Lower lobe of right lung (tissue), 2 donors: ENCODE measurements around the gene ATP12A. TPM values are rescaled to one million over a fixed set of nuclear protein-coding genes. Genes with fewer than 3 reads are reported as not detected.

Experiments used
- ATAC-seq, 2 donors: fragments of 200-7000 bp; cut with Tn5 transposase; one replicate each; pipeline ENCODE4 v1.9.1; 2020 to 2022; ENCODE audit warnings: mild to moderate bottlenecking in 2 of 2, moderate library complexity in 2 of 2
- DNase-seq: peaks from one replicate; pipeline ENCODE4 v3.0.0-alpha.2; 2020
- H3K27ac ChIP-seq: fragments of 200-600 bp; one replicate; pipeline ENCODE4 v1.8.0; 2022
- H3K27me3 ChIP-seq: fragments of 200-600 bp; one replicate; pipeline ENCODE4 v1.8.0; 2022; ENCODE audit warnings: low read depth
- H3K36me3 ChIP-seq: fragments of 200-600 bp; one replicate; pipeline ENCODE4 v1.8.0; 2022; ENCODE audit warnings: mild to moderate bottlenecking
- H3K4me1 ChIP-seq: fragments of 200-600 bp; one replicate; pipeline ENCODE4 v1.8.0; 2022
- H3K4me3 ChIP-seq: fragments of 200-600 bp; one replicate; pipeline ENCODE4 v1.8.0; 2022; ENCODE audit warnings: mild to moderate bottlenecking
- H3K9me3 ChIP-seq: fragments of 200-600 bp; one replicate; pipeline ENCODE4 v1.8.0; 2022
- CTCF ChIP-seq: fragments of 200-600 bp; IDR thresholded peaks from one replicate; pipeline ENCODE4 v1.8.0; 2022; ENCODE audit warnings: antibody characterized with exemption, mild to moderate bottlenecking
- intact Hi-C: fragments of 100-400 bp; cut with DNase I; formaldehyde crosslinking; loops from one replicate; pipeline ENCODE4 v1.11.0; 2022
- total RNA-seq: library from RNA; stranded (reverse); fragmentation: NEBNext Ultra II Directional; extraction: Animal tissue kit (Norgen Biotek cat#: 25700); gene quantifications from one replicate; pipeline ENCODE4 v1.2.1, GENCODE V29; 2021
- donor health status: DM: no; HTN: yes; CAD: no; lungs with severe emphysema.

The ATP12A gene
- total RNA-seq, 1 donor from 2014 or later, result 1.3 TPM

- no peak for TF ChIP-seq CTCF
- H3K27me3 ChIP-seq, result no peaks in the 10 kb centered on the region
- no peaks in the 10 kb centered on the region for H3K9me3 ChIP-seq
- intact Hi-C loops, result no loop called here
- H3K36me3 ChIP-seq, result no peaks in the 10 kb centered on the region
- no peak overlapping the region for H3K4me3 ChIP-seq
- DNase-seq, result no peak
- peak; percentile 65 for ATAC-seq
- peaks cover 16% of the 10 kb centered on the region for H3K4me1 ChIP-seq
- no peak overlapping the region for H3K27ac ChIP-seq
Measured at GRCh38 chr13:24670174-24670573, 10.0 kb upstream of the ATP12A start.

- Histone ChIP-seq H3K4me3 (no peak overlapping the region), H3K27ac (no peak overlapping the region), H3K4me1 (peaks cover 16% of the 10 kb centered on the region), H3K36me3 (no peaks in the 10 kb centered on the region), H3K27me3 (no peaks in the 10 kb centered on the region), H3K9me3 (no peaks in the 10 kb centered on the region)
- ATAC-seq (peak; percentile 15 to 23), DNase-seq (no peak)
- no peak for TF ChIP-seq CTCF
- intact Hi-C loops, result no loop called here
Measured at GRCh38 chr13:24670961-24671381, 9.2 kb upstream of the ATP12A start.

GRCh38 chr13:24671386-24672113, 8.7 kb upstream of the ATP12A start:
- H3K4me3 ChIP-seq, result no peak overlapping the region
- no peak for DNase-seq

GRCh38 chr13:24672141-24673132, 7.8 kb upstream of the ATP12A start:
- TF ChIP-seq CTCF, result no peak
- Histone ChIP-seq H3K36me3 (no peaks in the 10 kb centered on the region), H3K27ac (peak overlapping the region; percentile 61), H3K9me3 (no peaks in the 10 kb centered on the region), H3K27me3 (no peaks in the 10 kb centered on the region), H3K4me3 (no peak overlapping the region), H3K4me1 (peaks cover 16% of the 10 kb centered on the region)
- DNase-seq (no peak), ATAC-seq (no peak)
- intact Hi-C loops, result no loop called here

More at GRCh38 chr13:24671386-24672113, 8.7 kb upstream of the ATP12A start:
- H3K9me3 ChIP-seq, result no peaks in the 10 kb centered on the region
- peaks cover 16% of the 10 kb centered on the region for H3K4me1 ChIP-seq
- intact Hi-C loops, result no loop called here
- no peaks in the 10 kb centered on the region for H3K27me3 ChIP-seq
- no peaks in the 10 kb centered on the region for H3K36me3 ChIP-seq
- ATAC-seq, result peak; percentile 70 to 80
- H3K27ac ChIP-seq, result peak overlapping the region; percentile 61
- TF ChIP-seq CTCF, result peak; percentile 66

GRCh38 chr13:24675806-24676570, 4.2 kb upstream of the ATP12A start:
- H3K27me3 ChIP-seq, result peaks cover 14% of the 10 kb centered on the region
- intact Hi-C loops, result no loop called here
- H3K4me1 ChIP-seq, result peaks cover 23% of the 10 kb centered on the region
- H3K27ac ChIP-seq, result no peak overlapping the region
- no peaks in the 10 kb centered on the region for H3K9me3 ChIP-seq
- no peak for ATAC-seq
- no peak for TF ChIP-seq CTCF
- DNase-seq, result no peak
- no peak overlapping the region for H3K4me3 ChIP-seq
- H3K36me3 ChIP-seq, result no peaks in the 10 kb centered on the region
